MM.1S (cell line): ENCODE data around the gene STARD6.

Experiments used
- CTCF ChIP-seq: fragments of 300-600 bp; sonication (generic); IDR thresholded peaks from 2 replicates; pipeline ENCODE4 v1.5.1; 2016; ENCODE audit warnings: antibody characterized with exemption, low read length, mixed read lengths
- EZH2 ChIP-seq: fragments of 300-600 bp; sonication (generic); optimal IDR thresholded peaks from 2 replicates; pipeline ENCODE3; 2017; ENCODE audit warnings: low read depth, mild to moderate bottlenecking, antibody characterized with exemption, low read length, mixed read lengths
- EZH2phosphoT487 ChIP-seq: fragments of 300-600 bp; sonication (generic); IDR thresholded peaks from 2 replicates; pipeline ENCODE4 v1.6.1; 2018; ENCODE audit warnings: antibody characterized with exemption, low read length

DNA sequence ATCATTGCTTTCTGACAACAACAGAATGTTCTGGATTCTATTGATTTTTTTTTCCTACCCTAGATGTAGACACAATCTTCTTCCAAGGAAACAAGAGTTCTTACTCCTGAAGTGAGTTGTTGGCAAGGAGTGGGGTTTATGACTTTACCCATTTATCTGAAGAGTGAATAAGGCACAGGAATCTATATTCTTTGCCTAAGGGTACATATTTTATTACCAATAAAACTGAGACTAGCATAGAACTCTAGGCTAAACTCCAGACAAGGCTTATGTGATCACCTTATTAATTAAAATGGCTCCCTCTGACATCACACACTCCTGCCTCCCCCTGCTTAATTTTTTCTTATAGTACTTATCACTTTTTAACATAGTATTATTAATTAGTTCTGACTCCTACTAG, 47.6 kb upstream of the STARD6 start:
- TF ChIP-seq CTCF (no peak), EZH2 (no peak), EZH2phosphoT487 (no peak)
